ENCODE data around the gene EFEMP1.

EFEMP1 gene

DNA sequence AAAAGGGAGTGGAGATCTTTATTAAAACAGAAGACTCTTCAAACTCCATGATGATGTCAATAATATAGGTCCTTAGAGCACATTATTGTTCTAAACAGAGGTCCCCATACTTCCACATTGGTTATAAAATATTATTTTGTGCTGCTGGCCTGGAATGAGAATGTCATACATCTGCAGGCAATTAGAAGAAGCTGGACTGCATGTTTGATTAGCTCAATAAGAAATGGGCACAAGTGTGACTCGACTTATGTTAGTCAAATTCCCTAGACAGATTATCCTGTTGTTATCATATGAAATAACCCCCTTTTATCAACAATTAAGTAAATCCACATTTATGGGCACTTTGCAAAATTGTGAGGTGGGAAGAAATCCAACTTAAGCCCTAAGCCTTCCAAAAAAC, 8.8 kb downstream of the EFEMP1 start:
- Histone ChIP-seq H3K4me3 (ENCODE audit: severe bottlenecking) (no peak overlapping the region), H3K36me3 (ENCODE audit: low read depth) (peaks cover 97% of the 10 kb centered on the region), H3K27ac (ENCODE audit: poor library complexity, severe bottlenecking) (no peak overlapping the region), H3K27me3 (ENCODE audit: insufficient read depth, poor library complexity, severe bottlenecking) (no peaks in the 10 kb centered on the region), H3K4me1 (ENCODE audit: insufficient read depth, poor library complexity, severe bottlenecking) (peaks cover 7% of the 10 kb centered on the region), H3K9me3 (ENCODE audit: severe bottlenecking) (no peaks in the 10 kb centered on the region)
- TF ChIP-seq CTCF (IDR thresholded peaks at IDR 0.05; ENCODE audit: poor library complexity, severe bottlenecking) = no peak
- no peak for DNase-seq (ENCODE audit: low spot score)
- no peak for ATAC-seq (ENCODE audit: low read depth)

GRCh38 chr2:55912926-55913325, 10.7 kb downstream of the EFEMP1 start:
- Histone ChIP-seq H3K36me3 (ENCODE audit: low read depth) (peaks cover 100% of the 10 kb centered on the region), H3K27ac (ENCODE audit: poor library complexity, severe bottlenecking) (no peak overlapping the region), H3K4me3 (ENCODE audit: severe bottlenecking) (no peak overlapping the region), H3K4me1 (ENCODE audit: insufficient read depth, poor library complexity, severe bottlenecking) (peaks cover 7% of the 10 kb centered on the region), H3K27me3 (ENCODE audit: insufficient read depth, poor library complexity, severe bottlenecking) (no peaks in the 10 kb centered on the region), H3K9me3 (ENCODE audit: severe bottlenecking) (no peaks in the 10 kb centered on the region)
- ATAC-seq (ENCODE audit: low read depth) (no peak), DNase-seq (ENCODE audit: low spot score) (no peak)
- no peak for TF ChIP-seq CTCF (IDR thresholded peaks at IDR 0.05; ENCODE audit: poor library complexity, severe bottlenecking)

DNA sequence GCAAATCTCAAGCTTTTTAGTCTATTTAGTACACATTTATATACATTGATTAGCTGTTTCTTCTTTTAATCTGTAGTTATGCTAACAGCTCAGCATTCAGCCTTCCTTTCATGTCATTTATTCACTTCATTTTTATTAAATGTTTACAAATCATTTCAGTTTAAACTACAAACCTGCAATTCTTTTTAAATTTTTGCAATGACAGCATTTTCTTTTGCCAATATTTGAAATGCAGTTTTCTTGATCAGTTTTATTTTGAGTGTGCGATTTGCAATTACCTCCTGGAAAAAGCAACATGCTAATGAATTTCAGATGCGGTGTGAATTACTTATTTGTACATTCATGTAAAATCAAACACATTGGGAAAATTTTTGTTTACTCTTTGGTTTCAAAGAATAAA, 13.5 kb downstream of the EFEMP1 start:
- Histone ChIP-seq H3K4me1 (ENCODE audit: insufficient read depth, poor library complexity, severe bottlenecking) (peaks cover 3% of the 10 kb centered on the region), H3K9me3 (ENCODE audit: severe bottlenecking) (no peaks in the 10 kb centered on the region), H3K27me3 (ENCODE audit: insufficient read depth, poor library complexity, severe bottlenecking) (no peaks in the 10 kb centered on the region), H3K4me3 (ENCODE audit: severe bottlenecking) (no peak overlapping the region), H3K27ac (ENCODE audit: poor library complexity, severe bottlenecking) (no peak overlapping the region), H3K36me3 (ENCODE audit: low read depth) (peaks cover 97% of the 10 kb centered on the region)
- no peak for ATAC-seq (ENCODE audit: low read depth)
- DNase-seq (ENCODE audit: low spot score) = no peak
- no peak for TF ChIP-seq CTCF (IDR thresholded peaks at IDR 0.05; ENCODE audit: poor library complexity, severe bottlenecking)

DNA sequence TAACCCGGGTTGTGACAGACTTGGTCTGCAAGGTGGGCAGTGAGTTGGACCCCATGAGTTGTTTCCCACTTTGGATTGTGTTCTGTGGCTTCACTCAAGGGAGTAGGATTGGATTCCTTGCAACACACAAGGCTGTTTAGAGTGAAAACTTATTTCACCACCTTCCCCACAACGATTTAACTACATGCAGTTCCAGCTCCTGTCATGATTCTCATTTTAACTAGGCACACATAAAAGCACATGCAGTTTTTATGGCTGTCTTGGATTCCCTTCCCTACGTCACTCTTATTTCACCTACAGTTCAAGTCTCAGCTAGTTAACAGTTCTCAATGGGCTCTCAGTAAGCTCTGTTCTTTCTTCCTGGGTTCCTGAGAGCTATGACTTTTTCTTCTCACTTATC, 15.9 kb downstream of the EFEMP1 start:
- Histone ChIP-seq H3K36me3 (ENCODE audit: low read depth) (peaks cover 92% of the 10 kb centered on the region), H3K9me3 (ENCODE audit: severe bottlenecking) (no peaks in the 10 kb centered on the region), H3K27ac (ENCODE audit: poor library complexity, severe bottlenecking) (no peak overlapping the region), H3K4me3 (ENCODE audit: severe bottlenecking) (no peak overlapping the region), H3K4me1 (ENCODE audit: insufficient read depth, poor library complexity, severe bottlenecking) (peaks cover 3% of the 10 kb centered on the region), H3K27me3 (ENCODE audit: insufficient read depth, poor library complexity, severe bottlenecking) (no peaks in the 10 kb centered on the region)
- DNase-seq (ENCODE audit: low spot score) = no peak
- TF ChIP-seq CTCF (IDR thresholded peaks at IDR 0.05; ENCODE audit: poor library complexity, severe bottlenecking) = no peak
- no peak for ATAC-seq (ENCODE audit: low read depth)

- no peak overlapping the region for H3K27ac ChIP-seq (ENCODE audit: poor library complexity, severe bottlenecking)
- H3K36me3 ChIP-seq (ENCODE audit: low read depth) = peaks cover 85% of the 10 kb centered on the region
- no peak for TF ChIP-seq CTCF (IDR thresholded peaks at IDR 0.05; ENCODE audit: poor library complexity, severe bottlenecking)
- no peaks in the 10 kb centered on the region for H3K9me3 ChIP-seq (ENCODE audit: severe bottlenecking)
- ATAC-seq (ENCODE audit: low read depth) (no peak), DNase-seq (ENCODE audit: low spot score) (no peak)
- H3K4me1 ChIP-seq (ENCODE audit: insufficient read depth, poor library complexity, severe bottlenecking) = peaks cover 9% of the 10 kb centered on the region
- no peaks in the 10 kb centered on the region for H3K27me3 ChIP-seq (ENCODE audit: insufficient read depth, poor library complexity, severe bottlenecking)
- no peak overlapping the region for H3K4me3 ChIP-seq (ENCODE audit: severe bottlenecking)
Observed at GRCh38 chr2:55906993-55907392, 16.6 kb downstream of the EFEMP1 start.
